HG02870 (cell line): ENCODE data around the gene PSMB11.
"Not testable (repeated sequence)": the region's sequence is repeated elsewhere in the genome, so short reads cannot be mapped to it uniquely, and the experiment has no call there.

Experiments
- ATAC-seq: cut with Tn5 transposase; IDR thresholded peaks from one replicate; pipeline ENCODE4 v1.9.1; 2021; ENCODE audit warnings: mild to moderate bottlenecking, moderate library complexity; ENCODE audit not compliant: unreplicated experiment

PSMB11 gene

DNA sequence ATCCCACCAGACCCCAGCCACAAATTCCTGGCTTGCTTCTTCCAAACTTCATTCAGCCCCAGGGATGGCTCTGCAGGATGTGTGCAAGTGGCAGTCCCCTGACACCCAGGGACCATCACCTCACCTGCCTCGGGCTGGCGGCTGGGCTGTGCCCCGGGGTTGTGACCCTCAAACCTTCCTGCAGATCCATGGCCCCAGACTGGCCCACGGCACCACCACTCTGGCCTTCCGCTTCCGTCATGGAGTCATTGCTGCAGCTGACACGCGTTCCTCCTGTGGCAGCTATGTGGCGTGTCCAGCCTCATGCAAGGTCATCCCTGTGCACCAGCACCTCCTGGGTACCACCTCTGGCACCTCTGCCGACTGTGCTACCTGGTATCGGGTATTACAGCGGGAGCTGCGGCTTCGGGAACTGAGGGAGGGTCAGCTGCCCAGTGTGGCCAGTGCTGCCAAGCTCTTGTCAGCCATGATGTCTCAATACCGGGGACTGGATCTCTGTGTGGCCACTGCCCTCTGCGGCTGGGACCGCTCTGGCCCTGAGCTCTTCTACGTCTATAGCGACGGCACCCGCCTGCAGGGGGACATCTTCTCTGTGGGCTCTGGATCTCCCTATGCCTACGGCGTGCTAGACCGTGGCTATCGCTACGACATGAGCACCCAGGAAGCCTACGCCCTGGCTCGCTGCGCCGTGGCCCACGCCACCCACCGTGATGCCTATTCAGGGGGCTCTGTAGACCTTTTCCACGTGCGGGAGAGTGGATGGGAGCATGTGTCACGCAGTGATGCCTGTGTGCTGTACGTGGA, at the start of gene PSMB11:
TSS of gene PSMB11 (plus strand) at position 51 of the 804 bp plus-strand sequence. CDS start at position 65, 14 bp downstream.
- ATAC-seq = no peak

GRCh38 chr14:22993517-22993916, 48.5 kb upstream of the PSMB11 start:
- no peak for ATAC-seq

- ATAC-seq = no peak
Observed at GRCh38 chr14:22994762-22995275, 47.2 kb upstream of the PSMB11 start.

DNA sequence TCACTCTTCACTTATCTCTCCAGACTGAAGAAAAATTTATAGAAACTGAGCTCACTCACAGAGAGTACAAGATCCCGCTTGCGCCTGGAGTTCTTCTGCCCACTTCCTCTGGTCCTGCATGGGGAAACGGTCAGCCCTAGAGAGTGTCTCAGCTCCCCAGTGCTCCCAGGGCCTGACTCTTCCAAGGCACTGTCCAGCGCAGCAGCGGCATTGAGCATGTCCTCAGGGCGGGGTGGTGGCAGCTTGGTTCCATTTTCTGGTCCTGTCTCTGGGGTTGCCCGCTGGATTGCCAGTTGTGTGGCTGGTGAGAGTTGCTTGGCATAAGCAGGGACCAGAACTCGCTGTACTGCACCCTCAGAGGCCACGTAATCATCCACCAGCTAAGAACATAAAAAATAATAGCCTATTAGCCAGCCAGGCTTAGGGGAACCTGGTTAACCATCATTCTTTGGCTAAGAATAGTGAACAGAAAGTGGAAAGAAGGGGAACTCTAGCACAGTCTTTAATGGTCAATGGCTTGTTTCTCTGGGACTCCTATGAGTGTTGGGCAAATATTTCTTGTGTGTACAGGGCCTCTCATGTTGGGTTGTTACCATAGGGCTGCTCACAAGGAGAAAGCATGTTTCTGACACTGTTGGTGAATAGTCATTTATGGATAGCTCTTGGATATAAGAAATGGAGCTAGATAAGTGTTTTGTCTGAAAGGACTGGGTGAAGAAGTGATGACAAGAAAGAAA, 46.0 kb upstream of the PSMB11 start:
- no peak for ATAC-seq

- ATAC-seq = no peak
Observed at GRCh38 chr14:22996768-22997654, 45.0 kb upstream of the PSMB11 start.

DNA sequence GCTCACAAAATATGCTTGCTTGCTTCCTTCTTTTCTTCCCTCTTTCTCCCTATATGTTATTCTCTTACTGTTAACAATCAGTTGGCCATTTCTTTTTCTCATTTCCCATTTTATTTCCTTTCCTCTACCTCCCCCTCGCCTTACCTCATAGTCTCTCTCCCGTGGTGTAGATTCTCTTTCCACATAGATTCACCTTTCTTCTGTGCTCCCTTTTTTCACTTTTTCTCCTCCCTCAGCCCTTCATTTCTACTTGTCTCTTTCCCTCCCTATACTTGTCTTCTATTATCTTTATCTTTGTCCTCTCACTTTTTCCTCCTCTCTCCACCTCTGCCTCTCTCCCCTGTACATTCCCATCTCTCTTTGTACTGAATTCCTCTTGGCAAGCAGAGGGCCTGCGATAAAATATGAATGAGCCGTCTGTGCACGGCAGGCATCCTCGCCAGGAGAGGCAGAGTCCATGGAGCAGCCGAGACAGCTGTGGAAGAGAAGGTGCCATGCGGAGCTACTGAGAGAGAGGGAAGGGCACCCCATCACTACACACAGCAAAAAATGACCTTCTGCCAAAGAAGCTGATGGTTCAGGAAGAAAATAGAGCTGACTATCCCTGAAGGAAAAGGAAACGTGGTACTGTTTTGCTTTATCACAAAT, 44.2 kb upstream of the PSMB11 start:
- ATAC-seq = no peak

GRCh38 chr14:22998329-22999012, 43.5 kb upstream of the PSMB11 start:
- ATAC-seq = no peak

DNA sequence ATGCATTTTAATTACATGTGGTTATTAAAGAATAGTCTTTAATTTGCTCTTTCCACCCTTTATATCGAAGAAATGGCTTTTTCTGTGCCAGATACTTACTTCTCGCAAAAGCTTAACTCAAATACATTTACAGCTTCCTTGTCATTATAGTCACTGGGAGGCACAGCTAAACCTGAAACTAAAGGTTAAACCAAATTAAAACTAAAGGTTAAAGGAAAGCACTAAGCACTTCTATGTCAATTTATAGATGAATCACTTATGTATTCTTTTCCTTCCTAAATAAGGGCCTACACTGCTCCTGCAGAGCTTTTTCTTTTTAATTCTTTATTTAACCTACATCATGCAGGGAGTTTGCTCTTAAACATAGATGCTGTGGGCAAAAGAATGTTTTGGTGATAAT, 41.2 kb upstream of the PSMB11 start:
- no peak for ATAC-seq

- no peak for ATAC-seq
Observed at GRCh38 chr14:23002592-23002991, 39.4 kb upstream of the PSMB11 start.

- ATAC-seq = not testable (repeated sequence)
Observed at GRCh38 chr14:23004274-23004673, 37.7 kb upstream of the PSMB11 start.

GRCh38 chr14:23005451-23006187, 36.4 kb upstream of the PSMB11 start:
- ATAC-seq = no peak

- no peak for ATAC-seq
Observed at GRCh38 chr14:23006188-23006534, 35.9 kb upstream of the PSMB11 start.

DNA sequence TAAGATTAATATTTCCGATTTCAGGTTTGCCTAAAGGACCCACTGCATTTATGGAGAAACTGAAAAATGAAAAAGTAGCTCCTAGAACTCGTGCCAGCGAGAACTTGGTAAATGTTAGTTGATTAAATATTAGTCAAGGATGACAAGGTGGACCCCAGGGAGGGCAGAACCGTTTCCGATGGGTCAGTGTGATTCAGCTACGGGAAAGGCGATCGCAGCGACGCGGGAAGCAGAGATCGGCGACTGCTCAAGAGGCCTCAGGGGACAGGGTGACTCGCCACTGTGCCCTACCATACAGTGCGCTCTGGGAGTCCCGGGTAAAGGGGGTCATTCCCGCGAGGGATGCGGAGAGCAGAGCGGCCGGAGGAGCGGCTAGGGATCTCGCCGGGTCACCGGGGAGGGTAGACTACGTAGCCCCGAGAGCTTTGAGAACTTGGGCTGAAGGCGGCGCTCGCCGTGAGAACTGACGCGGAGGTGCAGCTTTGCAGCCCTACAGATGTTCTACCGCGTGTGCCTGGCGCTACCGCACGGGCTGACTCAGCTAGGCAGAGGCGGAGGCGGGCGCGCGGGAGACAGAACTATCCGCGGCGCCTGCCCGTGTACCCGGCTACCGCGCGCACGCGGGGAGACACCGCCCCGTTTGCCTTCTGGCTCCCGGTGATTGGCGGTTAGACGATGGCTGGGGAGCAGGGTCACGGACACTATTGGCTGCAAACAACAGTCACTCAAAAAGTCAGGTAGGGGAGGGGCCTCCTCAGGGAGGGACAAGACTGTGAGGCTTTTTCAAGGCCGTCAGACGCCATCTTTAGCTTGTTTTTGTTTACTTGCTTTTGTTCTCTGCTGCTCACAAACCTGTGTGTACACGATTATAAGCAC, 35.2 kb upstream of the PSMB11 start:
- ATAC-seq = peak; percentile 95

GRCh38 chr14:23008831-23009230, 33.2 kb upstream of the PSMB11 start:
- no peak for ATAC-seq

DNA sequence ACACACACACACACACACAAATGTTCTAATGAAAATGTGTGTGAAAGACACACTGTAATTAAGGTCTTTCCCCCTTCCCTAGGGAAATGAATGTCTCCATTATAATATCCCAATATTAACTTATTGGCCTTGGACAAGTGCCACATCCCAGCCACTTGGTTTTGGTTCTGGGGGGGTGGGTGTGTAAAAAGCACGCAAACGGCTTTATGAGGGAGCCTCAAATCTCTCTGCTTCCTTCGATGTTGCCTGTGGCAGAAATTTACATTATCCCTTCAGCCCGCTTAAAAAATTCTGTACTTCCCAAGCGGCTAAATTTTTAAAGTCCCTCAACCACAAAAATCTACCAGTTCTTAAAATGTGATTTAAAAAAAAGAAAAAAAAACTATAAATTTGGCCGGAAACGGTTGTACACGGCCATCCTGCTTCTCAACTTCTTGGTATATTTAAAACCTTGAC, 32.5 kb upstream of the PSMB11 start:
- no peak for ATAC-seq

DNA sequence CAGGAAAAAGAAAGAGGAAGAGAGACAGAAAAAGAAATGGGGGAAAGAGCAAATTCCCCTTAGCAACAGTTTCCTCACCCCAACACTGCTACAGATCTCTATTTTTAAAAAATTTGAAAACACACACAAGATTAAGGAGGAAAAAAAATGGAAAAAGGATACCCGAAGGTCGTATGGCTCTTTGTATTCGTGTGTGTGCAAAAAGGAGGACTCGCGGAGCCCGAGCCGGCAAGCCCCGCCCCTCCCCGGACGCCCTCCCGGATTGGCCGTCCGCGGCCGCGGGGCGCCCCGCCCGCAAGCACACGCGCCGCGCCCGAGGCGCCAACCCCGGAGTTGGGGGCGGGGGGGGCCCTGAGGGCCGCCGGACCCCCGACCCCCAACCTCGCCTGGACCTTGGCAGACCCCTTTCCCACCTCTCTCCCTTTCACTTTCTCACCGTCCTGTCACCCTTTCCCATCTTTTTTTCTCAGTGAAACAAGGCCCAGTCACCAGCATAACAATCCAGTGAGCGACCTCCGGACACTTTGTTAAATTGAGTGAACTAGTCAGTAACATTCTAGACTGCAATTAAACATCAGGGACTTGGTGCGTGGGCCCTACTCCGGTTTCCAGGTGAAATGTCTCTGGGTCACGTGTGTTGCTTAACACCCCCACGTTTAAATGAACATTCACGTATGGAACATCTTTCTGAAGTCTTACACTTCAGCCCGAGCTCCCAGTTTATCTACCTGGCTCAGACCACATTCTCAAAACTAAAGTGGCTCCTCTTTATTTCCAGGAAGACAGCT, 31.9 kb upstream of the PSMB11 start, which contains the start of gene C14orf93:
TSS of gene C14orf93 (minus strand) at position 205 of the 788 bp plus-strand sequence. CDS start 11,120 bp downstream, outside the sequence.
- ATAC-seq = no peak

DNA sequence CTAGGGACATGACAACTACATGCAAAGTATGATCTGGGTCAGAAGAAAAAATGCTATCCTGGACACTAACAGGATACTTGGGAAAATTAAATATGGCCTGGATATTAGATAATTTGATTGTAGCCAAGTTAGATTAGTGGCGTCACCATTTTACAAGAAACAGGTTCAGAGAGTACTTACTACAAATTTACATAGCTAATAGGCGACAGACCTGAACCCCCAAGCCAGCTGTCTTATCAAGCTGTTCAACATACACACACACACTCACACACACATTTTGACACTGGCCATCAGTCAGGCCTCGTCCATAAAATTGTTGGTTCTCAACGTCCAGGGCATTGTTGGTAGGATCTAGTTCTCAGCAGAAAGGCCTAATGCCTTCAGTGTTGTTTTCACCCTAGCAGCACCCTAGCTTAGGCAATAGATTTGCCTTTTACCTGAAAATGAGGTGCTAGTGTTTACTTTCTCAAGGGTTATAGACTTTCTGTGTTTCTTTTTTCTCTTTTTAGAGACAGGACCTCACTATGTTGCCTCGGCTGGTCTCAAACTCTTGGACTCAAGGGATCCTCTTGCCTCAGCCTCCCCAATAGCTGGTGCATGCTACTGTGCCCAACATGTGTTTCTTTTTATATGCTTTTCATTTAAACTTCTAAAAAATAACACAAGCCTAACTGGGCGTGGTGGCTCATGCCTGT, 28.8 kb upstream of the PSMB11 start:
- ATAC-seq = no peak
